Left lobe of liver (tissue), 2 donors: ENCODE results near the gene PPP1R15B. TPM values are rescaled to one million over a fixed set of nuclear protein-coding genes. Genes with fewer than 3 reads are reported as not detected.
A peak's percentile ranks its signal among the peaks of the same experiment; 100 is the strongest.

Source experiments
- ATAC-seq: fragments of 200-7000 bp; cut with Tn5 transposase; one replicate; pipeline ENCODE4 v1.9.1; 2020; ENCODE audit warnings: mild to moderate bottlenecking, moderate library complexity
- DNase-seq: peaks from one replicate; pipeline ENCODE4 v3.0.0-alpha.2; 2020; ENCODE audit warnings: low spot score
- total RNA-seq: library from RNA; stranded (reverse); gene quantifications from one replicate; pipeline ENCODE4 v1.2.1, GENCODE V29; 2021
- donor health status: DM: no; HTN: no; CAD: no; lungs with moderate emphysema.
- donor health status: DM: no; HTN: yes; CAD: no.

PPP1R15B gene
- 34.1 TPM for total RNA-seq

- peak; percentile 89 for ATAC-seq
- peak; percentile 98 for DNase-seq
Measured at GRCh38 chr1:204411451-204412204, at the start of gene PPP1R15B. TSS of gene PPP1R15B (minus strand) at chr1:204411817. CDS start at chr1:204411411, 406 bp downstream.

DNA sequence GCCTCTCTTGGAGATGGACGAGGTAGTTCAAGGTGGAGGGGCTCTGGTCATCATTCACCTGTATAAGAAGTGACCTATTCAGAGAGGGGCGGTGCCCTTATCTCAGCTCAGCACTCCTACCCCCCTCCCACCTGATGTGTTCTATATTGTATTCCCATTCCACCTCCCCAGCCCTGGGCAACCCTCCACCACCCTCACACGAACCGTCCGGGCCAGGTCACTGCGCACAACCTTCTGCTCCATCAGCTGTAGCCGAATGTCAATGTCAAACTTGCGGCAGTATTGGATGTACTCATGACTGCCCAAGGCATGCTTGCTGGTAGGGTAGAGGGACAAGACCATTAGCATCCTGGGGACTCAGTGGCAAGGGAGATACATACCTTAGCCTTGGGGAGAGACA lies 48.7 kb upstream of the PPP1R15B start:
- no peak for ATAC-seq
- DNase-seq = no peak

GRCh38 chr1:204459706-204460105 lies 48.1 kb upstream of the PPP1R15B start:
- DNase-seq (no peak), ATAC-seq (no peak)

DNA sequence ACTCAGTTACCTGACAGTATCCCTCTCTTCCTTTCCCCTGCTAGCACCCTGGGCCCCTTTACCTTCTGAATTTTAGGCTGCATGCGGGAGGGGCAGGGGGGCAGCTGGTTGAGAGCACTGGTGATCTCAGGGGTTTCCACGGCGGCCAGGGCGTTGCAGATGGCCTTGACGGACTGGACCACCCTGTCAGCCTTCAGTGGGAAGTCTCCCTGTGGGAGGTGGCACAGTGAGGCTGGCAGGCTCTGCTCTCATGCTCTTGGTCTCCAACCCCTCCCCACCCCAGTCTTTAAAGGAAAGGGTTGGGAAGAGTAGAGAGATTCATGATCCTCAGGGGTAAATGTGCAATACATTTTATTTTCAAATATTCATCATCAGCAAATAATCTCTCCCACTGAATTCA lies 46.0 kb upstream of the PPP1R15B start:
- DNase-seq (no peak), ATAC-seq (no peak)

- DNase-seq = no peak
- no peak for ATAC-seq
Measured at GRCh38 chr1:204456826-204457442, 45.3 kb upstream of the PPP1R15B start.

DNA sequence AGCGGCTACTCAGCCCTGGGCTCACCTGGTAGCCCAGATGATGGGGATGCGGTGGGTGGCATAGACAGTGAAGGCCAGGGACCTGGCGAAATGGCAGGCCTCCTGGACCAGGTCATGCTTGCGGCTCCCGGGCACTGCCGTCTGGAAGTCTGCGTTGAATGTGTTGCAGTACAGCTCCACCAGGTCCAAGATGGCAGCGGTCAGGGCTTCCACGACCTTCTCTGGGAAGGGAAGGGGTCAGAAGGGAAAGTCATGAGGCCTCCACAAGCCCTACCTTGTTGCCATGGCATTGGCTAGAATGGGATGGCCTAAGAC lies 44.2 kb upstream of the PPP1R15B start:
- DNase-seq (no peak), ATAC-seq (no peak)

DNA sequence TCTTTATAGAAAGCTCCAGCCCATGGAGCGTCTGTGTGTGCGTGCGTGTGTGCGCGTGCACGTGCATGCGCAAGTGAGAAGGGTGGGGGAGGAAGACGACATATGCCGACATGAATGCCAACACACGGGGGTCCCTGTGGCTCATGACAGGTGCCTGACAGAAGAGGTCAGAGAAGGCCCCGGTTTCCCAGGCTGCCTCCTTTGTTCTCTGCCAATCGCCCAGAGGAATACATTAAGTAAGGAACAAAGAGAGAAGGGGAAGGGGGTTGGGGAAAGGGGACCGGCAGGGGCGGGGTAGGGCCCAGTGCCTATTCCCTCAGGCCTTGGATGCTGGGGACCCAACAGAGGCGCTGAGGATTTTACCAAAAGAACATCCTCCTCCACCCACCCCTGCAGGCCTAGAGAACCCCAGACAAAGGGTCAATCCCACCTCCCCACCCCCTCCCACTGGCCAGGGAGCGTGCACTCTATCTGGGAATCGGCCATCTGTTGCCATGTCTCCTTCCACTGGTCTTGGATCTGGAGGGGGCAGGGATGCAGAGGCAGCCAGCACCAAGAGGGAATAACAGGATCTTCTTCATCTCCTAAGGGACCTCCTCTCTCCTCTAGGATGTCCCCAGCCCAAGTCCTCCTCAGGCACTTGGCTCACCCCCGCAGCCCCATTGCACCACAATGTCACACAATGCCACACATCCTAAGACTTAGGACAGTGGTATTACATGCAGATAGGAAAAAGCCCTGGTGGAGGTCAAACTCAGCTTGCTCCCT lies 43.6 kb upstream of the PPP1R15B start:
- ATAC-seq = no peak
- DNase-seq = no peak

DNA sequence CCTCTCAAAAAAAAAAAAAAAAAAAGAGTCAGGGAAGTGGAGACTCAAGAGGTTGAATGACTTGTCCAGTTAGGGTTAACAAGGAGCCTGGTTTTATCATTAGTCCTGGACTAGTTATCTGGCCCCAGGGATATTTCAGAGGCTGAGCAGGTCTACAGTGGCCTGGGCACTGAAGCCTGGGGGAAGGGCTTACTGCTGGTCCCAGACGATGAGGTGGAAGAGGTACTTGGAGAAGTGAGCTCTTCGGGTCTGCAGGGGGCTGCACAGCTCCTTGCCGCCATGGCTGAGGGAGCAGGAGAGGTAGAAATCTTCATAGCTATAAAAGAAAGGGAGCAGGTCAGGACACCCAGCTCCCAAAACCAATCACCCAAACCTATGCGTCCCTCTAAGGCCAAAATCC lies 42.9 kb upstream of the PPP1R15B start:
- ATAC-seq (no peak), DNase-seq (no peak)

- DNase-seq = no peak
- no peak for ATAC-seq
Measured at GRCh38 chr1:204453141-204453772, 41.6 kb upstream of the PPP1R15B start.

- DNase-seq = no peak
- peak; percentile 39 for ATAC-seq
Measured at GRCh38 chr1:204451352-204452124, 39.9 kb upstream of the PPP1R15B start.

GRCh38 chr1:204450461-204451257 lies 39.0 kb upstream of the PPP1R15B start:
- peak; percentile 73 for ATAC-seq

DNA sequence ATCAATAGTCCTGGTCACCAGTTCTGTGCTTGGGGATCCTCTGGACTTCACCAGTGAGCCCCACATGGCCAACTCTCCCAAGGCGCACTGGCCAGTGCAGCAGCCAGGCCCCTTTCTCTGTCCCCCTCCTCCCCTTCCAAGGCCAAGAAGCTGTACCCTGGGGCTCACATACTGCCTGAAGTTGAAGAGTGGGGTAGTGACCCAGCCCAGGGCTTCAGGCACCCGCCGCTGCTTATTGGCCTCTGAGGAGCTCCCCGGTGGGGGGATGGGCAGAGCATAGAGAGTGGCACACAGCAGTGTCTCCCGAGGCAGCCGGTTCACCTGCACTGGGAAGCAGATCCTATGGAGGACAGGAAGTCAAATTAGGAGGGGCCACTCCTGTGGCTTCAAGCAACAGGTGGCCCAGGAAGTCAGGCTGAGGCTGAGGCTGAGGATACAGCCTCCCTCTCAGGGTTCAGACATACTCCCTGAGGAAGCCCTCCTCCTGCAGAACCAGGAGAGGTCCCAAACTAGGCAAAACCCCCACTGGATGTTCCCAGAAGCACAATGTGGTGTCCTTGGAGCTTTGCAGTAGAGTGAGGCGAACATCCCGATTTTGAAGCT lies 38.2 kb upstream of the PPP1R15B start:
- ATAC-seq = no peak
- no peak for DNase-seq

More at GRCh38 chr1:204450461-204451257, 39.0 kb upstream of the PPP1R15B start:
- DNase-seq = peak; percentile 68

DNA sequence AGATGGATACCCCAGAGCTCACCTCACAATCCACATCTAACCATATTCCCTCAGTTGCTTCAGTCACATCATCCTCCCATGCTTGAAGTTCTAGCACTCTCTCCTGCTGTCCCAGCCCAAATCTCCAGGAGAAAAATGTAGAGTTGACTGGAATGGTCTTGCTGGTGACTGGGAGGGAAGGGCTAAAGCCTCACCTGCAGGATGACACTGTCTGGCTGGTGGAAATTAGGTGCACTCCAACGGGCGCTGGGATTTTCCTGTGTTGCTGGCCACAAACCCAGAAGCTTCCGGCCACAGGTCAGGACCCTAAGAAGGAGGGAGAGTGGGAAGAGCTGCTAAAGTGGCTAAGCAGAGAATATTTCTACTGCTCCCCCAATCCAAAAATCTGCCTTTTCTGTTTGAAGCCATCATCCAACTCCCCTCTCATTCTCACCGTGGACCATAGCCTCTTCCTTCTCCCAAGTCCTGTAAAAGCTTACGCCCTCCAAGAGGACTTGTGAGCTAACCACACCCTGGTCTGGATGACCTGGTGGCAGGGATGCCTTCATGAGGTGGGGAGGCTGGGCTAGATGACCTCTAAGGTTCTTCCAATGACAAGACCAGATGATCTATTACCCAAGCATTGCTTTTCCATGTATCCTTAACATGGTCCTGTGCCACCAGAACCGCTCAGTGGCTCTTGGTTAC lies 37.5 kb upstream of the PPP1R15B start:
- DNase-seq (no peak), ATAC-seq (no peak)

- ATAC-seq (no peak), DNase-seq (no peak)
Measured at GRCh38 chr1:204448344-204448964, 36.8 kb upstream of the PPP1R15B start.

- no peak for ATAC-seq
- no peak for DNase-seq
Measured at GRCh38 chr1:204447736-204448135, 36.1 kb upstream of the PPP1R15B start.

DNA sequence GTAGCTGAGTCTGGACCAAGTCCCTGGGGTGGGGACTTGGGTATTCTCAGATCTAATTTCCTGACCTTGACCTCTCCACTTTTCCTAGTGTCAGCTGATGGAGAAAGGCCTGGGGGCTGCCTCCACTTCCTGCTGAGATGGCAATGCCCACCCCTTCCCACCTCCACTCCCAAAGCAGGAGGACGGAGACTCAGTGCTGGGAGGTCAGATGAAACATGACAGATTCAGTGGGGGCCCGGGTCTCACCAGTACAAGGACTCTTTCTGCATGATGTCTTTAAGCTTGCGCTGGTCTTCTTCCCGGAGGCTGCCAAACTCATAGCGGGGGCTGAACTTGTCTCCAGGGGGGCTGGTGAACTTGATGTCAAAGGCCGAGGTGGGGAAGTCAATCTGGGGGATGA lies 35.6 kb upstream of the PPP1R15B start:
- DNase-seq = no peak

GRCh38 chr1:204446413-204447111 lies 34.9 kb upstream of the PPP1R15B start:
- peak; percentile 72 for DNase-seq
- ATAC-seq = peak; percentile 73

More for the DNA sequence above, 35.6 kb upstream of the PPP1R15B start:
- no peak for ATAC-seq
